OCI-LY3 (cell line): ENCODE results near the gene SNX4.

Source experiments
- H2AFZ ChIP-seq: fragments of 200-600, 300-600 bp; shearing (Covaris generic); 2 replicates; pipeline ENCODE4 v1.6.0; 2014; ENCODE audit warnings: antibody characterized with exemption, low read depth, low read length
- H3K27ac ChIP-seq: fragments of 200-600, 300-600 bp; sonication (generic); 2 replicates; pipeline ENCODE4 v1.5.1; 2014; ENCODE audit warnings: mild to moderate bottlenecking, low read length, moderate library complexity, mixed read lengths
- H3K27me3 ChIP-seq: fragments of 200-600, 300-600 bp; sonication (generic); 2 replicates; pipeline ENCODE4 v1.6.1; 2014; ENCODE audit warnings: low read depth, low read length, mixed read lengths
- H3K36me3 ChIP-seq: fragments of 200-600, 300-600 bp; sonication (generic); replicated peaks from 2 replicates; pipeline ENCODE3; 2014; ENCODE audit warnings: low read depth, low read length, mixed read lengths
- H3K4me1 ChIP-seq: fragments of 300-600, 200-600 bp; sonication (generic); 2 replicates; pipeline ENCODE4 v1.6.1; 2014; ENCODE audit warnings: low read length, mixed read lengths
- H3K4me2 ChIP-seq: fragments of 200-600, 300-600 bp; sonication (generic); 2 replicates; pipeline ENCODE4 v1.6.1; 2014; ENCODE audit warnings: low read length, mixed read lengths
- H3K4me3 ChIP-seq: fragments of 300-600, 200-600 bp; sonication (generic); 2 replicates; pipeline ENCODE4 v1.5.1; 2014; ENCODE audit warnings: antibody characterized with exemption, mild to moderate bottlenecking, low read length, moderate library complexity
- H3K79me2 ChIP-seq: fragments of 300-600, 200-600 bp; shearing (Covaris generic); 2 replicates; pipeline ENCODE4 v1.6.1; 2014; ENCODE audit warnings: mild to moderate bottlenecking, low read length, mixed read lengths
- H3K9ac ChIP-seq: fragments of 300-600, 200-600 bp; shearing (Covaris generic); 2 replicates; pipeline ENCODE4 v1.6.0; 2014; ENCODE audit warnings: mild to moderate bottlenecking, low read length, moderate library complexity
- H3K9me3 ChIP-seq: fragments of 200-600, 300-600 bp; shearing (Covaris generic); 2 replicates; pipeline ENCODE4 v1.6.1; 2014; ENCODE audit warnings: low read length, mixed read lengths; ENCODE audit not compliant: insufficient read depth
- H4K20me1 ChIP-seq: fragments of 200-600, 300-600 bp; sonication (generic); 2 replicates; pipeline ENCODE4 v1.6.1; 2016; ENCODE audit warnings: low read length, mixed read lengths; ENCODE audit not compliant: insufficient read depth
- CTCF ChIP-seq: fragments of 200-600, 300-600 bp; sonication (generic); IDR thresholded peaks from 2 replicates; pipeline ENCODE4 v1.5.1; 2014; ENCODE audit warnings: antibody characterized with exemption, low read length, low read depth
- EZH2phosphoT487 ChIP-seq: fragments of 200-600 bp; shearing (Covaris generic); IDR thresholded peaks from 2 replicates; pipeline ENCODE4 v1.6.1; 2018; ENCODE audit warnings: antibody characterized with exemption, mixed run types, low read depth

The SNX4 gene

GRCh38 chr3:125428216-125428830 lies 91.7 kb downstream of the SNX4 start:
- H3K36me3 ChIP-seq: no peaks in the 10 kb centered on the region

GRCh38 chr3:125418306-125418705 lies 101.7 kb downstream of the SNX4 start:
- no peak for TF ChIP-seq CTCF
- no peak for TF ChIP-seq EZH2phosphoT487
- Histone ChIP-seq H3K4me2 (no peak overlapping the region), H3K27ac (no peak overlapping the region; the same call in 1 of the 2 replicates), H3K4me1 (peaks cover 28% of the 10 kb centered on the region), H4K20me1 (no peaks in the 10 kb centered on the region), H3K27me3 (no peaks in the 10 kb centered on the region), H3K36me3 (peaks cover 11% of the 10 kb centered on the region), H3K79me2 (no peaks in the 10 kb centered on the region), H3K4me3 (no peak overlapping the region), H3K9me3 (no peaks in the 10 kb centered on the region), H3K9ac (no peak overlapping the region), H2AFZ (no peak overlapping the region)

More at GRCh38 chr3:125428216-125428830, 91.7 kb downstream of the SNX4 start:
- Histone ChIP-seq H3K27me3 (no peaks in the 10 kb centered on the region), H3K9me3 (no peaks in the 10 kb centered on the region), H3K4me1 (peaks cover 31% of the 10 kb centered on the region), H3K9ac (no peak overlapping the region), H2AFZ (no peak overlapping the region), H4K20me1 (no peaks in the 10 kb centered on the region), H3K79me2 (peaks cover 22% of the 10 kb centered on the region), H3K27ac (no peak overlapping the region), H3K4me2 (no peak overlapping the region), H3K4me3 (no peak overlapping the region)
- TF ChIP-seq CTCF (no peak), EZH2phosphoT487 (no peak)

- H4K20me1 ChIP-seq: no peaks in the 10 kb centered on the region
- no peak overlapping the region for H3K4me2 ChIP-seq
- no peak overlapping the region for H3K9ac ChIP-seq
- no peaks in the 10 kb centered on the region for H3K79me2 ChIP-seq
- no peaks in the 10 kb centered on the region for H3K27me3 ChIP-seq
- H3K4me3 ChIP-seq: no peak overlapping the region
- H2AFZ ChIP-seq: no peak overlapping the region
- peaks cover 11% of the 10 kb centered on the region for H3K36me3 ChIP-seq
- TF ChIP-seq EZH2phosphoT487 (no peak), CTCF (no peak)
- no peak overlapping the region for H3K27ac ChIP-seq
- no peaks in the 10 kb centered on the region for H3K9me3 ChIP-seq
- peaks cover 28% of the 10 kb centered on the region for H3K4me1 ChIP-seq
These were observed 103.8 kb downstream of the SNX4 start for GRCh38 chr3:125416235-125416634.

- Histone ChIP-seq H3K79me2 (no peaks in the 10 kb centered on the region), H3K4me3 (no peak overlapping the region), H3K4me1 (peaks cover 17% of the 10 kb centered on the region), H2AFZ (no peak overlapping the region), H3K9me3 (no peaks in the 10 kb centered on the region), H3K36me3 (peaks cover 6% of the 10 kb centered on the region), H3K27ac (no peak overlapping the region), H3K9ac (no peak overlapping the region), H3K4me2 (no peak overlapping the region), H4K20me1 (no peaks in the 10 kb centered on the region), H3K27me3 (no peaks in the 10 kb centered on the region)
- TF ChIP-seq CTCF: no peak
- TF ChIP-seq EZH2phosphoT487: no peak
These were observed 105.3 kb downstream of the SNX4 start for GRCh38 chr3:125414669-125415068.
